ENCODE measurements around the gene CMSS1. TPM values are rescaled to one million over a fixed set of nuclear protein-coding genes. Genes with fewer than 3 reads are reported as not detected.

The CMSS1 gene
- 32.6 and 41.6 TPM in 2 replicates for total RNA-seq (2014; rRNA removed; shearing (Covaris generic); ENCODE audit: low replicate concordance)

DNA sequence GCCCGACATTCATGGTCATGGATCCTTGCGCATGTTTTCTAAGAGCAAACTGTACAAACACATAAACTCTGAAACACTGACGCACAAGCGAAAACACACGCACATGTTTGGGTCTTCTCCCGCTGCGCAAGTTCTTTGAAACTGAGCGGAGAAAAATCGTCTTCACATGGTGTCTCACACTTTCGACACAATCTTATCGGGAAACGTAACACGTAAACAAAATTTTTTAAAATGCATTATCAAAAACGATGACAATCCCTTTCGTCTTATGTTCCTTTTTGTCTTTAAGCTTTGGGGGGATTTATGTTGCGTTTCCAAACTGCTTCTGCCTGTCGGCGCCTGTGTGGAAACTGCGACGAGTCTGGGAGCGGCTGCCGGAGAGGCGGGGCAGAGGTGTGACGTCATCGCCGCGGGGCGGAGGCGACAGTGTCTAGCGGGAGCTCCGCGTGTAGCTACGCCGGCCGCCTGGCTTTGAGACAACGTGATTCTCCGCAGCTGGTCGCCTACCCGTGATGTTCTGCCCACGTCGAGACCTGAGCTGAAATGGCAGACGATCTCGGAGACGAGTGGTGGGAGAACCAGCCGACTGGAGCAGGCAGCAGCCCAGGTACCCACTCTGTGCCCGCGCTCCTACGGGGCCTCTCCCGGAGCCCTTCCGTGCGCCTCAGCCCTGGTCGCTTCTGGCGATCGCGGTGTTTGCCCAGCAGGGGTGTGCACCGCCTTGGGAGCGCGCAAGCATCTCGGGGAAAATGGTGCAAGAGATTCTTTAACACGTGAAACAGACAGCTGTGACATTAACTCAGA is at the start of gene CMSS1:
Gene CMSS1, plus strand, starts transcription at position 426 of the 804 bp plus-strand sequence.
- Histone ChIP-seq H3K27me3 (ENCODE audit: low read length) (no peaks in the 10 kb centered on the region), H2AFZ (ENCODE audit: low read length) (peak within 1 kb of the TSS; percentile 90)

GRCh38 chr3:99768126-99768525 is 49.5 kb upstream of the CMSS1 start:
- Histone ChIP-seq H4K20me1 (ENCODE audit: insufficient read depth, low read depth, low read length) (no peaks in the 10 kb centered on the region), H3K9ac (ENCODE audit: low read length) (no peak overlapping the region), H3K4me1 (ENCODE audit: low read length) (no peaks in the 10 kb centered on the region), H3K9me2 (replicated peaks; ENCODE audit: insufficient read depth, low read length) (no peaks in the 10 kb centered on the region), H3K36me3 (ENCODE audit: insufficient read depth, low read length) (no peaks in the 10 kb centered on the region), H3K4me2 (ENCODE audit: low read depth, low read length, poor library complexity, severe bottlenecking) (no peak overlapping the region), H3K27me3 (ENCODE audit: low read length) (no peaks in the 10 kb centered on the region), H2AFZ (ENCODE audit: low read length) (no peak overlapping the region), H3K9me3 (ENCODE audit: low read length) (no peaks in the 10 kb centered on the region), H3K79me2 (ENCODE audit: low read length) (no peaks in the 10 kb centered on the region), H3K4me3 (ENCODE audit: low read length) (no peak overlapping the region), H3K27ac (ENCODE audit: low read length) (no peak overlapping the region)
- DNase-seq, result no peak

More for the DNA sequence above, at the start of gene CMSS1:
- H3K36me3 ChIP-seq (ENCODE audit: insufficient read depth, low read length), result no peaks in the 10 kb centered on the region
- no peaks in the 10 kb centered on the region for H3K9me2 ChIP-seq (replicated peaks; ENCODE audit: insufficient read depth, low read length)
- H3K9me3 ChIP-seq (ENCODE audit: low read length), result no peaks in the 10 kb centered on the region
- peak within 1 kb of the TSS; percentile 70 for H3K9ac ChIP-seq (ENCODE audit: low read length)
- DNase-seq, result peak; percentile 97
- H3K4me1 ChIP-seq (ENCODE audit: low read length), result peaks cover 24% of the 10 kb centered on the region
- H3K79me2 ChIP-seq (ENCODE audit: low read length), result peaks cover 37% of the 10 kb centered on the region
- peak within 1 kb of the TSS; percentile 70 for H3K4me3 ChIP-seq (ENCODE audit: low read length)
- H3K27ac ChIP-seq (ENCODE audit: low read length), result 0 out of 2 replicates have a peak within 1 kb of the TSS, but pooled peaks have one; percentile 36
- peak within 1 kb of the TSS; percentile 87 for H3K4me2 ChIP-seq (ENCODE audit: low read depth, low read length, poor library complexity, severe bottlenecking)
- H4K20me1 ChIP-seq (ENCODE audit: insufficient read depth, low read depth, low read length), result no peaks in the 10 kb centered on the region

DNA sequence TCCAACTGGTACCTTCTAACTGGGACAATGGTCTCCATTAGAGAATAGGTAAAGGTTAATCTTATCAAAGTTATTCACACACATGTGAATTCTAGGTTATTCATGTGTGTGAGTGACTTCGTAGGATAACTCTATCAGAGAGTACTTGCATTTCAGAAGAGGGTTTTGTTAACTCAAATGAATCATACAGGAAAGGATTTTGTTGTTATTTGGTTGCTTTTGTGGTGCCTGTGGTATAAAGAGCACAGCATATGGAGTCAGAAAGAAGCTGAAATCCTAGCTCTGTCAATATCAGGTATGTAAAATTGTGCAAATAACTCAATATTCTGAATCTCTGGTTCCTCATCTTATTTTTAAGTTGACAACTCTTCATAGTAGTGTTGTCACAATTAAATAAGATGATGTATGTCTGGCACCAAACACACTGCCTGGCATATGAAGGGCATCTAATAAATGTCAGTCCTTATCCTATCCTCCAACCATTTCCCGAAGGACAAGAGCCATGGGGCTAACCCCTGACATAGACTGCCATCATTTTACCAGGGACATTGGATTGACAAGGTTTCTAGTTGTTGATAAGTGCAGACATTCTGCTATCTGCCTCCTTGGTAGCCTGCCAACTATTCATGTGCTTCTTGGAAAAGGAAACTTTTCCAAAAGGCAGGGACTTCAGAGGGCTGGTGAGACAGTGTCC is 48.7 kb upstream of the CMSS1 start:
- H3K36me3 ChIP-seq (ENCODE audit: insufficient read depth, low read length), result no peaks in the 10 kb centered on the region
- H3K27me3 ChIP-seq (ENCODE audit: low read length), result no peaks in the 10 kb centered on the region
- no peaks in the 10 kb centered on the region for H4K20me1 ChIP-seq (ENCODE audit: insufficient read depth, low read depth, low read length)
- no peak overlapping the region for H2AFZ ChIP-seq (ENCODE audit: low read length)
- no peak overlapping the region for H3K27ac ChIP-seq (ENCODE audit: low read length)
- no peaks in the 10 kb centered on the region for H3K4me1 ChIP-seq (ENCODE audit: low read length)
- no peaks in the 10 kb centered on the region for H3K9me2 ChIP-seq (replicated peaks; ENCODE audit: insufficient read depth, low read length)
- H3K79me2 ChIP-seq (ENCODE audit: low read length), result no peaks in the 10 kb centered on the region
- DNase-seq, result no peak
- no peak overlapping the region for H3K4me3 ChIP-seq (ENCODE audit: low read length)
- H3K9ac ChIP-seq (ENCODE audit: low read length), result no peak overlapping the region
- H3K4me2 ChIP-seq (ENCODE audit: low read depth, low read length, poor library complexity, severe bottlenecking), result no peak overlapping the region
- H3K9me3 ChIP-seq (ENCODE audit: low read length), result no peaks in the 10 kb centered on the region

DNA sequence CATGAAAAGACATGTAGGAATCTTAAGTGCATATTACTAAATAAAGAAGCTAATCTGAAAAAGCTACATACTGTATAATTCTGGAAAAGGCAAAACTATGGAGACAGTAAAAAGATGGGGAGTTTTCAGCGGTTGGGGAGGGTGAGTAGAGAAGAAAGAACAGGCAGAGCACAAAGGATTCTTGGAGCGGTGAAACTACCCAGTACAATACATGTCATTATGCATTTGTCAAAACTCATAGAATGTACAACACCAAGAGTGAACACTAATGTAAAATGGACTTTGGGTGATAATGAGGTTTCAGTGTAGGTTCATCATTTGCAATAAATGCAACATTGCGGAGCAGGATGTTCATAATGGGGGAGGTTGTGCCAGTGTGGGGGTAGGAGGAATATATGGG is 45.5 kb upstream of the CMSS1 start:
- Histone ChIP-seq H3K4me3 (ENCODE audit: low read length) (no peak overlapping the region), H3K36me3 (ENCODE audit: insufficient read depth, low read length) (no peaks in the 10 kb centered on the region), H3K4me1 (ENCODE audit: low read length) (no peaks in the 10 kb centered on the region), H3K9ac (ENCODE audit: low read length) (no peak overlapping the region), H3K27me3 (ENCODE audit: low read length) (no peaks in the 10 kb centered on the region), H3K27ac (ENCODE audit: low read length) (no peak overlapping the region), H3K4me2 (ENCODE audit: low read depth, low read length, poor library complexity, severe bottlenecking) (no peak overlapping the region), H3K9me2 (replicated peaks; ENCODE audit: insufficient read depth, low read length) (no peaks in the 10 kb centered on the region), H3K9me3 (ENCODE audit: low read length) (no peaks in the 10 kb centered on the region), H4K20me1 (ENCODE audit: insufficient read depth, low read depth, low read length) (no peaks in the 10 kb centered on the region), H3K79me2 (ENCODE audit: low read length) (no peaks in the 10 kb centered on the region), H2AFZ (ENCODE audit: low read length) (no peak overlapping the region)
- no peak for DNase-seq

DNA sequence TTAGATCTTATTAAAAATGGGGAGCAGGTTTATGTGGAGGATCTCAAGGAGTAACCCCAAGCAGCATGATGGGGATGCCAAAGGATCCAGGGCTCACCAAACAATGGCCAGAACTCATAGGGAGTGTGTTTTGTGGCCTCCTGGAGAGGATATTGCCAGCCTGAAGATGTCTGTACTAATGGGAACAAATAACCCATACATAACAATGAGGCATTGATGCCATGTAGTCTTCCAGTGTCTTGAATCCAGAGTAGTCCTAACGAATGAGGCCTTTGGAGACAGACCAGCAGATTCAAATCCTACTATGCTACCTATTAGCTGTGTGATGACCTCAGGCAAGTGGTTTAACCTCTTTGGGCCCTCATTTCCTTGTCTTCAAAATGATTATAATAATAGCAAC is 45.0 kb upstream of the CMSS1 start:
- Histone ChIP-seq H3K27ac (ENCODE audit: low read length) (no peak overlapping the region), H3K9ac (ENCODE audit: low read length) (no peak overlapping the region), H3K9me3 (ENCODE audit: low read length) (no peaks in the 10 kb centered on the region), H3K4me1 (ENCODE audit: low read length) (no peaks in the 10 kb centered on the region), H3K4me2 (ENCODE audit: low read depth, low read length, poor library complexity, severe bottlenecking) (no peak overlapping the region), H4K20me1 (ENCODE audit: insufficient read depth, low read depth, low read length) (no peaks in the 10 kb centered on the region), H3K9me2 (replicated peaks; ENCODE audit: insufficient read depth, low read length) (no peaks in the 10 kb centered on the region), H3K27me3 (ENCODE audit: low read length) (no peaks in the 10 kb centered on the region), H3K4me3 (ENCODE audit: low read length) (no peak overlapping the region), H3K36me3 (ENCODE audit: insufficient read depth, low read length) (no peaks in the 10 kb centered on the region), H2AFZ (ENCODE audit: low read length) (no peak overlapping the region), H3K79me2 (ENCODE audit: low read length) (no peaks in the 10 kb centered on the region)
- DNase-seq, result no peak

DNA sequence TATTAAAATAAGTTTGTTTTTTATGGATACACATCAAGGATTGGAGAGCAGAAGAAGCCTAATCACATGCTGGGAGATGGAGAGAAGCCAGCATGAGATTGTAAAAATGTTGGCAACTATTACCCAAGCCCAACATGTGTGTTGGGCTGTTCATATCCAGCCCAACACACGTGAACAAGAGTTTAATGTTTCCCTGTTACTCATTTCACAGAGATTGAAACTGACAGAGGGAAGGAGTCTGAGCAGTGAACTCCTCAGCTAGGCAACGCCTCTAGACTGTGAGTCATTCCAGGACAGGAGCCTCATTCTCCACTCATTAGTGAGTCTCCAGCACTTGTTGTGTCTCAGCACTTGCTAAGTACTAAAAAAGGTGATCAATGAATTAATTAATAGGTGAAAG is 43.2 kb upstream of the CMSS1 start:
- no peaks in the 10 kb centered on the region for H3K36me3 ChIP-seq (ENCODE audit: insufficient read depth, low read length)
- H3K4me3 ChIP-seq (ENCODE audit: low read length), result no peak overlapping the region
- H3K9ac ChIP-seq (ENCODE audit: low read length), result no peak overlapping the region
- no peak overlapping the region for H3K4me2 ChIP-seq (ENCODE audit: low read depth, low read length, poor library complexity, severe bottlenecking)
- H3K9me2 ChIP-seq (replicated peaks; ENCODE audit: insufficient read depth, low read length), result no peaks in the 10 kb centered on the region
- no peak for DNase-seq
- no peaks in the 10 kb centered on the region for H3K27me3 ChIP-seq (ENCODE audit: low read length)
- H4K20me1 ChIP-seq (ENCODE audit: insufficient read depth, low read depth, low read length), result no peaks in the 10 kb centered on the region
- H3K4me1 ChIP-seq (ENCODE audit: low read length), result no peaks in the 10 kb centered on the region
- no peak overlapping the region for H3K27ac ChIP-seq (ENCODE audit: low read length)
- H3K9me3 ChIP-seq (ENCODE audit: low read length), result no peaks in the 10 kb centered on the region
- no peaks in the 10 kb centered on the region for H3K79me2 ChIP-seq (ENCODE audit: low read length)
- no peak overlapping the region for H2AFZ ChIP-seq (ENCODE audit: low read length)

DNA sequence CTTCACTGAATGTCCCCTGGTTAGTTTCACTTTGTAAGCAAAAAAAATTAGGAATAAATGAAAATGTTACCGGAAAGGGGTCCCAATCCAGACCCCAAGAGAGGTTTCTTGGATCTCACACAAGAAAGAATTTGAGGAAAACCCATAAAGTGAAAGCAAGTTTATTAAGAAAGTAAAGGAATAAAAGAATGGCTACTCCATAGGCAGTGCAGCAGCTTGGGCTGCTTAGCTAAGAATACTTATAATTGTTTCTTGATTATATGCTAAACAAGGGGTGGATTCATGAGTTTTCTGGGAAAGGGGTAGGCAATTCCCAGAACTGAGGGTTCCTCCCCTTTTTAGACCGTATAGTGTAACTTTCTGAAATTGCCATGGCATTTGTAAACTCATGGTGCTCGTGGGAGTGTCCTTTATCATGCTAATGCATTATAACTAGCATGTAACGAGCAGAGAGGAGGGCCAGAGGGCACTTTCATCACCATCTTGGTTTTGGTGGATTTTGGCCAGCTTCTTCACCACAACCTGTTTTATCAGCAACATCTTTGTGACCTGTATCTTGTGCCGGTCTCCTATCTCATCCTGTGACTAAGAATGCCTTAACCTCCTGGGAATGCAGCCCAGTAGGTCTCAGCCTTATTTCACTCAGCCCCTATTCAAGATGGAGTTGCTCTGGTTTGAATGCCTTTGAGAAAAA is 41.0 kb upstream of the CMSS1 start:
- H3K4me2 ChIP-seq (ENCODE audit: low read depth, low read length, poor library complexity, severe bottlenecking), result no peak overlapping the region
- no peaks in the 10 kb centered on the region for H3K27me3 ChIP-seq (ENCODE audit: low read length)
- H2AFZ ChIP-seq (ENCODE audit: low read length), result no peak overlapping the region
- no peak overlapping the region for H3K27ac ChIP-seq (ENCODE audit: low read length)
- H3K79me2 ChIP-seq (ENCODE audit: low read length), result no peaks in the 10 kb centered on the region
- no peaks in the 10 kb centered on the region for H3K36me3 ChIP-seq (ENCODE audit: insufficient read depth, low read length)
- H3K9me3 ChIP-seq (ENCODE audit: low read length), result no peaks in the 10 kb centered on the region
- no peaks in the 10 kb centered on the region for H3K9me2 ChIP-seq (replicated peaks; ENCODE audit: insufficient read depth, low read length)
- H3K4me3 ChIP-seq (ENCODE audit: low read length), result no peak overlapping the region
- DNase-seq, result no peak
- no peak overlapping the region for H3K9ac ChIP-seq (ENCODE audit: low read length)
- H4K20me1 ChIP-seq (ENCODE audit: insufficient read depth, low read depth, low read length), result no peaks in the 10 kb centered on the region
- H3K4me1 ChIP-seq (ENCODE audit: low read length), result no peaks in the 10 kb centered on the region

DNA sequence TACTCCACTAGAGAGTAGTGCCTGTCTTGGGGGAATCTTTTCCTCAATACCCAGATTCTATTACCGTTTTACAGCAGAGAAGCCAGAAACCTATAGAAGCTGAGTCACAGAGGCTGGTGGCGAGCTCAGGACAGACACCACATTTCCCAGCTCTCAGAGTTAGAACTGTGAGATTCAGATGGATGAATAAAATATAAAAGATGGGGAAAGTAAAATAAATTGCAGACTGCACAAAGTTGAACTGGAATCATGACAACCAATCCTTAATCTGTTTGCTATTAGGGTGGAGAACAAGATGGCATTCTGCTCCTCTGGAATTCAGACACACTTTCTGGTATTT is 40.5 kb upstream of the CMSS1 start:
- no peaks in the 10 kb centered on the region for H3K79me2 ChIP-seq (ENCODE audit: low read length)
- no peaks in the 10 kb centered on the region for H3K9me3 ChIP-seq (ENCODE audit: low read length)
- no peak overlapping the region for H3K27ac ChIP-seq (ENCODE audit: low read length)
- H3K4me1 ChIP-seq (ENCODE audit: low read length), result no peaks in the 10 kb centered on the region
- H3K27me3 ChIP-seq (ENCODE audit: low read length), result no peaks in the 10 kb centered on the region
- no peak overlapping the region for H3K4me3 ChIP-seq (ENCODE audit: low read length)
- no peak overlapping the region for H2AFZ ChIP-seq (ENCODE audit: low read length)
- H4K20me1 ChIP-seq (ENCODE audit: insufficient read depth, low read depth, low read length), result no peaks in the 10 kb centered on the region
- H3K9me2 ChIP-seq (replicated peaks; ENCODE audit: insufficient read depth, low read length), result no peaks in the 10 kb centered on the region
- no peak overlapping the region for H3K9ac ChIP-seq (ENCODE audit: low read length)
- no peak for DNase-seq
- no peak overlapping the region for H3K4me2 ChIP-seq (ENCODE audit: low read depth, low read length, poor library complexity, severe bottlenecking)
- H3K36me3 ChIP-seq (ENCODE audit: insufficient read depth, low read length), result no peaks in the 10 kb centered on the region

Measured in Karpas-422 (cell line).